Kidney epithelial cell (primary cell): ENCODE measurements around the gene LCE2B. TPM values are rescaled to one million over a fixed set of nuclear protein-coding genes. Genes with fewer than 3 reads are reported as not detected.
"Not testable (repeated sequence)": the region's sequence is repeated elsewhere in the genome, so short reads cannot be mapped to it uniquely, and the experiment has no call there.

Source experiments
- DNase-seq: peaks from one replicate; pipeline ENCODE4 v3.0.0-alpha.2; 2010; ENCODE audit warnings: low read depth
- H3K27me3 ChIP-seq: 2 replicates; pipeline ENCODE4 v1.6.0; 2011; ENCODE audit warnings: low read length; ENCODE audit not compliant: control insufficient read depth, insufficient read depth
- H3K36me3 ChIP-seq: 2 replicates; pipeline ENCODE4 v1.5.1; 2011; ENCODE audit warnings: low read length; ENCODE audit not compliant: control insufficient read depth, insufficient read depth
- H3K4me3 ChIP-seq: 2 replicates; pipeline ENCODE4 v1.5.1; 2011; ENCODE audit warnings: low read depth, mild to moderate bottlenecking, control low read depth, low read length
- total RNA-seq: library from RNA; depleted of rRNA; stranded (reverse); fragments of >200 nt; gene quantifications from 2 replicates; pipeline ENCODE4 v1.2.3, GENCODE V29; 2015
- TF ChIP-seq, protein P1 (sequence below): IDR thresholded peaks from 2 replicates; pipeline ENCODE4 v1.5.1; 2011; ENCODE audit warnings: mild to moderate bottlenecking, moderate library complexity, low read length, control low read depth, inconsistent platforms; ENCODE audit not compliant: insufficient read depth, poor library complexity, severe bottlenecking

LCE2B gene, protein sequence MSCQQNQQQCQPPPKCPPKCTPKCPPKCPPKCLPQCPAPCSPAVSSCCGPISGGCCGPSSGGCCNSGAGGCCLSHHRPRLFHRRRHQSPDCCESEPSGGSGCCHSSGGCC
- total RNA-seq: not detected in 2 replicates

DNA sequence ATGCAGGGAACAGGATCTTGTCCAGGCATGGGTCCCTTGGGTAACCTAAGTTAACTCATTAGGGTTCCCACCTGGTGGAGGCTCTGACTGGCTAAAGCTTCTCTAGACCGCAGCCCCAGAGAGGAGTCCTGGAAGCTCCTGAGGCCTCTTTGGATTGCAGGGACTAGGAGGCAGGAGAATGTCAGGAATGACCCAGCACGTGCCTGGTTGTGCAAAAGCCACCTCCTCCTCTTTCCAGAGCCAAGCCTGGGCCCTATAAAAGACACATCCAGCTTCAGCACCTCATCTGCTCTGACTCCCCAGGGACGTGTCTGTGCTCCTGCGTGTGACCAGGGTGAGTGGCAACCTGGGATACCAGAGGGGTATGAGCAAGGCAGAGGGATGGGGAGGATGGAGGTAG, at the start of gene LCE2B:
LCE2B (plus strand) TSS at position 301 of the 400 bp plus-strand sequence. CDS start 721 bp downstream, outside the sequence.
- H3K36me3 ChIP-seq, H3K27me3 ChIP-seq, DNase-seq, H3K4me3 ChIP-seq: not testable (repeated sequence)

GRCh38 chr1:152640351-152640750, 45.6 kb upstream of the LCE2B start:
- Histone ChIP-seq H3K4me3 (no peak overlapping the region), H3K27me3 (no peaks in the 10 kb centered on the region), H3K36me3 (no peaks in the 10 kb centered on the region)
- no peak for DNase-seq
- TF ChIP-seq, protein P1, sequence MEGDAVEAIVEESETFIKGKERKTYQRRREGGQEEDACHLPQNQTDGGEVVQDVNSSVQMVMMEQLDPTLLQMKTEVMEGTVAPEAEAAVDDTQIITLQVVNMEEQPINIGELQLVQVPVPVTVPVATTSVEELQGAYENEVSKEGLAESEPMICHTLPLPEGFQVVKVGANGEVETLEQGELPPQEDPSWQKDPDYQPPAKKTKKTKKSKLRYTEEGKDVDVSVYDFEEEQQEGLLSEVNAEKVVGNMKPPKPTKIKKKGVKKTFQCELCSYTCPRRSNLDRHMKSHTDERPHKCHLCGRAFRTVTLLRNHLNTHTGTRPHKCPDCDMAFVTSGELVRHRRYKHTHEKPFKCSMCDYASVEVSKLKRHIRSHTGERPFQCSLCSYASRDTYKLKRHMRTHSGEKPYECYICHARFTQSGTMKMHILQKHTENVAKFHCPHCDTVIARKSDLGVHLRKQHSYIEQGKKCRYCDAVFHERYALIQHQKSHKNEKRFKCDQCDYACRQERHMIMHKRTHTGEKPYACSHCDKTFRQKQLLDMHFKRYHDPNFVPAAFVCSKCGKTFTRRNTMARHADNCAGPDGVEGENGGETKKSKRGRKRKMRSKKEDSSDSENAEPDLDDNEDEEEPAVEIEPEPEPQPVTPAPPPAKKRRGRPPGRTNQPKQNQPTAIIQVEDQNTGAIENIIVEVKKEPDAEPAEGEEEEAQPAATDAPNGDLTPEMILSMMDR: no peak

DNA sequence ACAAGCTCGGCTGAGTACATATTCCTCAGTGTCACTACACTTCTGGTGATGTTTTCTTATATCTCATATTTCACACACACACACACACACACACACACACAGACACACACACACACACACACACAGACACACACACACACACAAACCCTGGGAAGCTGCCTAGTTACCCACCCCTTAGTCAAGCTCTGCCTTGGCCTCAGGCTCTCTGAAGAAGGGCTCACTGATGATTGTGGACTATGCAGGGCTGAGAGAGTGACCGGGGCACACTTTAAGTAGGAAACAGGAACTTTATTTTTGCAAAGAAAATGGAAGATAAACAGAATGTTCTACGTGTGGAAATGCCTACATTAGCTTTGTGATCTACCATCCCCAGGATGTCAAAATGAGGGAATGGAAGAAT, 42.0 kb upstream of the LCE2B start:
- TF ChIP-seq, protein P1: no peak
- no peak overlapping the region for H3K4me3 ChIP-seq

GRCh38 chr1:152645146-152645545, 40.8 kb upstream of the LCE2B start:
- TF ChIP-seq, protein P1: no peak
- Histone ChIP-seq H3K36me3 (no peaks in the 10 kb centered on the region), H3K4me3 (no peak overlapping the region), H3K27me3 (no peaks in the 10 kb centered on the region)
- DNase-seq: no peak

More for the DNA sequence above, 42.0 kb upstream of the LCE2B start:
- DNase-seq: no peak
- no peaks in the 10 kb centered on the region for H3K27me3 ChIP-seq
- no peaks in the 10 kb centered on the region for H3K36me3 ChIP-seq

DNA sequence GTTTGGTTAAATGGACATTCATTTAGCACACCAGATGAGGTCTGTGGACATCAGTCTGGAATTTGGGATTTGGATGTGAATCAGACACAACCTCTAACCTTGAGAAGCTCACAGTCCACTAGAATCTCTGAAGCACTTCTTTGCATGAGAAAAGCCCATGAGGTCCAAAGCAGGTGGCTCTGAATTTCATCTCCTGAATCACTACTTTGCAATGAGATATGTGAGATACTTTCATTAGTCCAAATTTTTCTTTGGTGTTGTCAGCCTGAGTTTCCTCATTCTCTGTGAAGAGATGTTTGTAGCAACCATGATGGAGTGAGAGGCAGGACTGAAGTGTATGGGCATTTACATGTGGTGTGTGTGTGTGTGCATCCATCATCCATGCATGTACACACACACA, 39.3 kb upstream of the LCE2B start:
- DNase-seq: no peak
- Histone ChIP-seq H3K36me3 (no peaks in the 10 kb centered on the region), H3K27me3 (no peaks in the 10 kb centered on the region), H3K4me3 (no peak overlapping the region)
- TF ChIP-seq, protein P1: no peak

- no peaks in the 10 kb centered on the region for H3K36me3 ChIP-seq
- no peak overlapping the region for H3K4me3 ChIP-seq
- peak; percentile 7 for DNase-seq
- H3K27me3 ChIP-seq: no peaks in the 10 kb centered on the region
- TF ChIP-seq, protein P1: peak; percentile 80
Measured at GRCh38 chr1:152654110-152654509, 31.8 kb upstream of the LCE2B start.
